Fibroblast of lung (primary cell): Measurements from ENCODE around the gene UQCC5. TPM values are rescaled to one million over a fixed set of nuclear protein-coding genes. Genes with fewer than 3 reads are reported as not detected.

Experiments
- DNase-seq, 2 donors: peaks; one replicate each; pipeline versions ENCODE4 v3.0.0 to v3.0.0-alpha.2; 2010; ENCODE audit warnings: low read depth in 2 of 2
- H2AFZ ChIP-seq: 2 replicates; pipeline ENCODE4 v1.5.1; 2012; ENCODE audit warnings: low read length, control low read depth, inconsistent platforms
- H3K27ac ChIP-seq: 2 replicates; pipeline ENCODE4 v1.5.1; 2011; ENCODE audit warnings: low read length, control low read depth; ENCODE audit not compliant: insufficient read depth
- H3K27me3 ChIP-seq: 2 replicates; pipeline ENCODE4 v1.5.1; 2011; ENCODE audit warnings: mild to moderate bottlenecking, low read length; ENCODE audit not compliant: control insufficient read depth, insufficient read depth
- H3K36me3 ChIP-seq: 2 replicates; pipeline ENCODE4 v1.5.1; 2011; ENCODE audit warnings: low read length; ENCODE audit not compliant: control insufficient read depth, insufficient read depth
- H3K4me1 ChIP-seq: 2 replicates; pipeline ENCODE4 v1.5.1; 2011; ENCODE audit warnings: low read length; ENCODE audit not compliant: control insufficient read depth, insufficient read depth; ENCODE audit errors: extremely low read depth
- H3K4me2 ChIP-seq: 2 replicates; pipeline ENCODE4 v1.5.1; 2011; ENCODE audit warnings: low read length, control low read depth; ENCODE audit not compliant: insufficient read depth; ENCODE audit errors: extremely low read depth
- H3K4me3 ChIP-seq, 4 experiments: fragments of 200-600 bp in 1 of 4; sonication (generic) in 1 of 4; replicated peaks in 1 of 4; 2 replicates each; pipeline ENCODE4 v1.5.1; 2011 to 2016; ENCODE audit warnings: low read length in 4 of 4, low read depth in 3 of 4, mild to moderate bottlenecking in 3 of 4, control low read depth in 2 of 4, inconsistent platforms in 1 of 4, mixed read lengths in 1 of 4; ENCODE audit not compliant: insufficient read depth in 1 of 4; ENCODE audit errors: control extremely low read depth in 1 of 4
- H3K79me2 ChIP-seq: 2 replicates; pipeline ENCODE4 v1.5.1; 2012; ENCODE audit warnings: mild to moderate bottlenecking, low read length, inconsistent platforms; ENCODE audit not compliant: control insufficient read depth, insufficient read depth
- H3K9ac ChIP-seq: 2 replicates; pipeline ENCODE4 v1.5.1; 2011; ENCODE audit warnings: mild to moderate bottlenecking, low read length, control low read depth; ENCODE audit not compliant: insufficient read depth
- H3K9me3 ChIP-seq: 2 replicates; pipeline ENCODE4 v1.5.1; 2012; ENCODE audit warnings: low read depth, low read length; ENCODE audit not compliant: control insufficient read depth, insufficient read depth
- H4K20me1 ChIP-seq: 2 replicates; pipeline ENCODE4 v1.5.1; 2011; ENCODE audit warnings: low read length; ENCODE audit not compliant: control insufficient read depth, insufficient read depth; ENCODE audit errors: extremely low read depth
- EZH2 ChIP-seq: IDR thresholded peaks from 2 replicates; pipeline ENCODE4 v1.5.1; 2012; ENCODE audit warnings: low read length, control low read depth, mild to moderate bottlenecking; ENCODE audit errors: missing control alignments
- polyA plus RNA-seq, 2 donors: library from polyadenylated mRNA; depleted of rRNA in 1 of 2; stranded (reverse) in 1 of 2; unstranded in 1 of 2; fragments of >200 nt; gene quantifications; 2 replicates each; pipeline ENCODE4 v1.2.1, GENCODE V29; 2011 to 2012; ENCODE audit warnings: missing spikeins in 1 of 2
- total RNA-seq: library from RNA; depleted of rRNA; stranded (reverse); fragments of >200 nt; gene quantifications from 2 replicates; pipeline ENCODE4 v1.2.1, GENCODE V29; 2014
- TF ChIP-seq, protein P1 (sequence below), 2 donors: IDR thresholded peaks in 1 of 2; conservative IDR thresholded peaks in 1 of 2; 1 replicate in 1 of 2; 2 replicates in 1 of 2; pipeline ENCODE4 v1.5.1; 2011 to 2012; ENCODE audit warnings: low read length in 2 of 2, control low read depth in 1 of 2, inconsistent platforms in 1 of 2, low read depth in 1 of 2, mild to moderate bottlenecking in 1 of 2

The UQCC5 gene
- total and polyA plus RNA-seq, 2 donors (not counting 1 experiment from before 2014, with no cell fraction given), result 9.4 to 13.8 TPM

DNA sequence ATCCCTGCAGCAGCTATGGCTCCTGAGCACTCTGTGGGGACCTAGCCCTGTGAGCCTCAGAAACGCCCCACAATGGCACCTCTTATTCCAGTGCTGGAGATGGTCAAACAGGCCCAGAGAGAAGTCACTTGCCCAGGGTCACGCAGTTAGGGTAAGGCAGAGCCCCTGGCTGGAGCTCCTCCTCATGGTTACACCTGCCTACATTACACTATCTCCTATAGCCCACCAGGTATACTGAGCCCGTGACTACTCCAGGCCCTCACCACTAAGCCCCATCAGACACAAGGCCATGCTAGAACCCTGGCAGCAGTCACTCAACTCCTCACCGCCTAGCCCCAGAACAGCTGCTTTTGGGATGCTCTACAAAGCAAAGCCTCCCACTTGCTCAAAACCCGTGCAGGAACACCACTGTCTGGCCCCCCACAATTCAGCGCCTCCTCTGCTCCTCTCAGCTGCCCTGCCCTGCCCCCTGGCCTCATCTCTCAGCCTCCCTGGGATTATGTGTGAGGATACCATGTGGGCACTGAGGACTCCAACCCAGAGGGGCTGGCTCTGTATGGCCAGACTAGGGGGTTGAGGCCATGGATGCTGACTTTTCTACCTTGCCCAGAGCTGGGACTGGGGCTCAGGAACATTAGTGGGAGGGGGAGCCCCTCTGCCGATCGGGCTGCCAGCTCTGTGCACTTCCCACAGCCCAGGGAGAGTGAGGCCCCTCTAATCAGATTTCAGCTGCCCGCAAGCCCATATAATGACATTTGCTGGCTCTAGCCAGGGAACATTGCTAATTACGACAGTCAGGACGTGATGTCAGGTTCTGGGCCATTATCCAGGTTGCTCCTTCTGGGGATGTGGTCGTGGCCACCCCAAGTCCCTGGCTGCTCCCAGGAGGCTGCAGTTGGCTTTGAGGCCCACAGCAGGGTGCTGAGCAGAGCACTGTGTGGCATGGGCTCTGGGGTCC is 6.8 kb upstream of the UQCC5 start:
- H2AFZ ChIP-seq, result no peak overlapping the region
- no peaks in the 10 kb centered on the region for H3K9me3 ChIP-seq
- H3K9ac ChIP-seq, result no peak overlapping the region
- peak overlapping the region; percentile 28 for H3K27ac ChIP-seq
- peaks cover 25% of the 10 kb centered on the region for H3K79me2 ChIP-seq
- H3K4me3 ChIP-seq, result no peak overlapping the region
- peak overlapping the region; percentile 8 for H3K4me2 ChIP-seq
- peaks cover 30% of the 10 kb centered on the region for H3K4me1 ChIP-seq
- no peaks in the 10 kb centered on the region for H3K27me3 ChIP-seq
- TF ChIP-seq, protein P1, sequence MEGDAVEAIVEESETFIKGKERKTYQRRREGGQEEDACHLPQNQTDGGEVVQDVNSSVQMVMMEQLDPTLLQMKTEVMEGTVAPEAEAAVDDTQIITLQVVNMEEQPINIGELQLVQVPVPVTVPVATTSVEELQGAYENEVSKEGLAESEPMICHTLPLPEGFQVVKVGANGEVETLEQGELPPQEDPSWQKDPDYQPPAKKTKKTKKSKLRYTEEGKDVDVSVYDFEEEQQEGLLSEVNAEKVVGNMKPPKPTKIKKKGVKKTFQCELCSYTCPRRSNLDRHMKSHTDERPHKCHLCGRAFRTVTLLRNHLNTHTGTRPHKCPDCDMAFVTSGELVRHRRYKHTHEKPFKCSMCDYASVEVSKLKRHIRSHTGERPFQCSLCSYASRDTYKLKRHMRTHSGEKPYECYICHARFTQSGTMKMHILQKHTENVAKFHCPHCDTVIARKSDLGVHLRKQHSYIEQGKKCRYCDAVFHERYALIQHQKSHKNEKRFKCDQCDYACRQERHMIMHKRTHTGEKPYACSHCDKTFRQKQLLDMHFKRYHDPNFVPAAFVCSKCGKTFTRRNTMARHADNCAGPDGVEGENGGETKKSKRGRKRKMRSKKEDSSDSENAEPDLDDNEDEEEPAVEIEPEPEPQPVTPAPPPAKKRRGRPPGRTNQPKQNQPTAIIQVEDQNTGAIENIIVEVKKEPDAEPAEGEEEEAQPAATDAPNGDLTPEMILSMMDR (conservative IDR thresholded peaks at IDR 0.05 in 1 of 2, IDR thresholded peaks at IDR 0.05 in 1 of 2; ENCODE audit: low read depth in 1 of 2, low read length in 2 of 2), result no peak
- TF ChIP-seq EZH2, result no peak
- H3K36me3 ChIP-seq, result peaks cover 18% of the 10 kb centered on the region
- no peaks in the 10 kb centered on the region for H4K20me1 ChIP-seq
- peak; percentile 56 to 89 for DNase-seq

DNA sequence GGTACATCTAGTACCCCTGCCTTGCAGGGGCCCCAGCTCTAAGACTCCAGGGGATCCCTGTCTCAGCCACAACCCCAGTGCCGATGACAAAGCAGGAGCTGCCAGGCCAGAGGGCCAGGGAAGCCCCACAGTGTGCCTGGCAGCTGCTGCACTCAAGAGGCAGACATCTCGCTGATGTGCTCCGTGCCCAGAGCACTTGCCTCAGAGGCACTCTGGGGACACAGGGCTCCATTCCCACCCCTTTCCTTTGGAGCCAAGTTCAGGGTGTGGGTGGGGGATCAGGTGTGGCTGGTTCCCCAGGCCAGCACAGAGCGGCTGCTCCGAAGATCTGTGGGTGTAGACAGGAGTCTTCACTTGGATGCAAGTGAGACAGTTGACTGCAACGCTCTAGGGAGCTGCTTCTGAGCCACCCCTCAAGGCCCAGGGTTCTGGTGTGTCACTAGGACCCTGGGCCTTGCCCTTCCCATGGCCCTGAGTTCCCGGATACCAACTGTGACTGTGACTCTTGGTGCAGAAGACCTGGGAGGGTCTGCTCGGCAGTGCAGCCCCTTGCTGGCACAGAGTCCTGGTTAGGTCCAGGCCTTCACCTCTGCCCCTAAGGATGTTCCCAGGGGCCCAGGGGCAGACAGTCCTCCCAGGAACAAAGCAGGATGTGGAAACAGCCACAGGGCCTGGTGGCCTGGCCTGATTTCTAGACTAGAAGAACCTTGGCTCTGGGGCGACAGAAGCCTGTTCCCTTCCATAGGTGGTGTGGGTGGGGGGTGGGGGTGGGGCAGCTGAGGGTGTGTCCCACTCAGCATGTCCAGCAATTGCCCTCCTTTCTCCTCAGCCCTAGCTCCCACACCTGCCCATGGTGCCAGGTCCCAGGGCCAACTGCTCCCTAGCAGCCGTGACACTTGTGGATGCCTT is 5.2 kb upstream of the UQCC5 start:
- H3K9ac ChIP-seq, result no peak overlapping the region
- H2AFZ ChIP-seq, result no peak overlapping the region
- H3K27me3 ChIP-seq, result no peaks in the 10 kb centered on the region
- DNase-seq, result no peak
- peaks cover 14% of the 10 kb centered on the region for H3K36me3 ChIP-seq
- peaks cover 26% of the 10 kb centered on the region for H3K4me1 ChIP-seq
- H3K4me2 ChIP-seq, result no peak overlapping the region
- no peaks in the 10 kb centered on the region for H3K9me3 ChIP-seq
- H3K4me3 ChIP-seq, result no peak overlapping the region
- TF ChIP-seq EZH2, result no peak
- TF ChIP-seq, protein P1 (conservative IDR thresholded peaks at IDR 0.05 in 1 of 2, IDR thresholded peaks at IDR 0.05 in 1 of 2; ENCODE audit: low read depth in 1 of 2, low read length in 2 of 2), result no peak
- peaks cover 25% of the 10 kb centered on the region for H3K79me2 ChIP-seq
- H3K27ac ChIP-seq, result no peak overlapping the region
- H4K20me1 ChIP-seq, result no peaks in the 10 kb centered on the region
